GM18498 (cell line): Measurements from ENCODE around the gene HMG20B.

Experiments used
- ATAC-seq: cut with Tn5 transposase; IDR thresholded peaks from one replicate; pipeline ENCODE4 v1.9.1; 2021; ENCODE audit warnings: mild to moderate bottlenecking, moderate library complexity; ENCODE audit not compliant: unreplicated experiment

The HMG20B gene

GRCh38 chr19:3605361-3605760 lies 32.6 kb downstream of the HMG20B start:
- ATAC-seq = no peak

- no peak for ATAC-seq
Measured at GRCh38 chr19:3605770-3606169, 33.0 kb downstream of the HMG20B start.

DNA sequence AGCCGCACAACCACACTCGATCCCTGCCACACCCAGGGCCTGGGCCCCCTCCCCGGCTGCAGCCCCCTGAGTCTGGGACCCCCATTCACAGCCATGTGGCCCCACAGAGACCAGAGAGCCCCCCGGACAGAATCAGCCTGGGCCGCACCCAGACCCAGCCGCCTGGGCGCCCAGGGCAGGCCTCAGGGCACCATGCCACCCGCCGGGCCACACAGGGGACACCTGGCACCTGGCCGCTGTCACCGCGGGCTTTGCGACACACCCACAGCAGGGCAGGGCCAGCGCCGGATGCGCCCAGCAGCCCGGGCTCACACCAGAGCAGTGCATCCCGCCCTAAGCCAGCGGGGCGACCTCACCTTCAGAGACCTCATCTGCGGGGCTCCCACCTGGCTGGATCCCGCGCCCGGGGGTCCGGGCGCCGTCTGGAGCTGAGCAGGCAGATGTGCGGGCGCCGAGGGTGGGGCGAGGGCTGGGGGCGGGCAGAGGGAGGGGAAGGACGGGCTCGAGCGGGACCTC lies 33.5 kb downstream of the HMG20B start:
- ATAC-seq = no peak

GRCh38 chr19:3606690-3607289 lies 34.0 kb downstream of the HMG20B start, which contains the start of gene TBXA2R:
TSS of gene TBXA2R (minus strand) at chr19:3606875. CDS start at chr19:3600634, 6,241 bp downstream.
- no peak for ATAC-seq

DNA sequence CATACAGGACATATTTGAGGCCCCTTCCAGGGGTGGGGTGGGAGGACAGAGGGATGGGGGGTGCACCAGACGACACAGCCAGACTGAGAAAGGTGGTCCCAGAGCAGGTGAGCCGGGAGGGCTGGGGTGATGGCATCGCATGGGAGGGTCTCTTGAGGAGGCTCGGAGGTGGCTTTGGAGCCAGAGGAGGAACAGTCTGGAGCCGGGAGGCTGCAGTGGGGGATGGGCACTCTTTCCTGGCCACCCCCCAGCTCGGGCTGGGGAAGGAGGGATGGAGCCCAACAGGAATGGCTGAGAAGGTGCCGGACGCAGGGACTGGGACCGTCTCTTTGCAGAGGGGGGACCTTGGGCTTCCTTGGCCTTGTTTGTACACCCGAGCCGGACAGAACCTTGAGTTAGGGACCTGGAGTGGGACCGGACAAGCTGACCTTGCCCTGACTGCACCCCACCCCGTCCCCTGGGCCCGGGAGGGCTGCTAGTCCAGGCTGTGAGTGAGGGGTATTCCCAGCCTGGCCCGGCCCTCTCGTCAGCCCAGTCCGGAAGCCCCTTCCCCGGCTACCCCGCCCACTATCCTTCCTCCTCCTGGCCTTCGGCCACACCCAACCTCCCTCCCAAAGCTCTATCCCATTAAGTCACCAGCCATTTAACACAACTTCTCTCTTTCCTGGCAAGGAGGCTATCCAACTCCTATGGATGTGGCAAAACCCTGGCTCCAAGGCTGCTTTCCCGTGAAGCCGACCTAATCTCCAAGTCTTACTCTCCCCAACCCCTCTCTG lies 34.7 kb downstream of the HMG20B start:
- ATAC-seq = no peak

GRCh38 chr19:3608079-3608641 lies 35.4 kb downstream of the HMG20B start:
- no peak for ATAC-seq

- no peak for ATAC-seq
Measured at GRCh38 chr19:3608750-3609322, 36.1 kb downstream of the HMG20B start.

DNA sequence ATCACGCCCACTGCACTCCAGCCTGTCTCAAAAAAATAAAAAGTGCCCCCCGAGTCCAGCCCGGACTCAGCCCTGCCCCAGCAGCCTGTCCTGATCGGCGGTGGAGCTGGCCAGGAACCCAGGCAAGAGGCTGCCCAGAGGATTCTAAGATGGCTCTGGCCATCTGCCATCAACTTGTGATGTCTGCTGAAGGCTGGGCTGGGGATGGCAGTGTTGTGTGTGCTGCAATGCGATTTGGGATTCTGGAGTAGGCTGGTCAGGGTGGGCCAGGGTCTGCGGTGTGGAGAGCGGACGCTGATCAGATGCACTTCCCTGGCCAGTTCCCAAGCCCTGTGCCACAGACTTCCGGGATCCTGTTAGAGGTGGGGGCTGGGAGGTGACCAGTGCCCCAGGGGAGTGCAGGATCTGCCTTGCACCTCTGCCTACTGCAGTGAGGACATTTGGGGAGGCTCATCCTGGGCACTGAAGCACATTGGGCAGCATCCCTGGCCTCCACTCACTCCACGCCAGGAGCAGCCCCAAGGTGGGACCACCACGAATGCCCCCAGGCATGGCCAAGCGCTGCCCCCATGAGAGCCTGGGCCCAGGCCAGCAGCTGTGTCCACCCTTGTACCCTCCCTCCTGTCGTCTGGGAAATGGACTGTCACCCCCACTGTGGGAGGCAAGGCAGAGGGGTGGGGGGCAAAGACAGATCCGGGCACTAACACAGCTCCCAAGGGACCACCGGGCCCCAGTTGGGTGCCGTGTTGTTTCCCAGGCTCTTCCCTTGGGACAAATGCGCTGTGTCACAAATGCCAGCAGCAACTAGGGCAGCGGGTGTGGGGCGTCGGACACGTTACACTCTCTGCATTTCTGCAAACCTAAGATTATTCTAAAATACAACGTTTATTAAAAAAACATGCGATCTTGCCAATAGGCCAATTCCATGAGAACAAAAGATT lies 37.3 kb downstream of the HMG20B start:
- ATAC-seq = no peak

- no peak for ATAC-seq
Measured at GRCh38 chr19:3610745-3611717, 38.3 kb downstream of the HMG20B start.

DNA sequence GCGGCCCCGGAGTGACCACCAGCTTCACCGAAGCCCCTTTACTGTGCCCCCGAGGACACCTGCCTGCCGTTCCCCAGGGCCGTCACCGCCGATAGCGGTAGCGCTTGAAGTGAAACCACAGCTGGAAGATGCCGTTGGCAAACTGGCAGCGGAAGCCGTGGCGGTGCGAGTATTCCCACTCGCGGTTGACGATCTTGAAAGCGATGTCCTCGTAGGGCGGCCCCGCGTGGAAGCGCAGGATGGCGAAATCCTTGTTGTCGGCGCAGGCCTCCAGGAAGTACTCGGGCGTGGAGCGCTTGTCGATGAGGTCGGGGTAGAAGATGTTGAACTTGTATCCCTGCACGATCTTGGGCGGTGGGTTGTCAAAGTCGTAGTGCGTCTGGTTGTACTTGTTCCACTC lies 39.1 kb downstream of the HMG20B start:
- no peak for ATAC-seq

GRCh38 chr19:3612330-3612729 lies 39.6 kb downstream of the HMG20B start:
- ATAC-seq = no peak

DNA sequence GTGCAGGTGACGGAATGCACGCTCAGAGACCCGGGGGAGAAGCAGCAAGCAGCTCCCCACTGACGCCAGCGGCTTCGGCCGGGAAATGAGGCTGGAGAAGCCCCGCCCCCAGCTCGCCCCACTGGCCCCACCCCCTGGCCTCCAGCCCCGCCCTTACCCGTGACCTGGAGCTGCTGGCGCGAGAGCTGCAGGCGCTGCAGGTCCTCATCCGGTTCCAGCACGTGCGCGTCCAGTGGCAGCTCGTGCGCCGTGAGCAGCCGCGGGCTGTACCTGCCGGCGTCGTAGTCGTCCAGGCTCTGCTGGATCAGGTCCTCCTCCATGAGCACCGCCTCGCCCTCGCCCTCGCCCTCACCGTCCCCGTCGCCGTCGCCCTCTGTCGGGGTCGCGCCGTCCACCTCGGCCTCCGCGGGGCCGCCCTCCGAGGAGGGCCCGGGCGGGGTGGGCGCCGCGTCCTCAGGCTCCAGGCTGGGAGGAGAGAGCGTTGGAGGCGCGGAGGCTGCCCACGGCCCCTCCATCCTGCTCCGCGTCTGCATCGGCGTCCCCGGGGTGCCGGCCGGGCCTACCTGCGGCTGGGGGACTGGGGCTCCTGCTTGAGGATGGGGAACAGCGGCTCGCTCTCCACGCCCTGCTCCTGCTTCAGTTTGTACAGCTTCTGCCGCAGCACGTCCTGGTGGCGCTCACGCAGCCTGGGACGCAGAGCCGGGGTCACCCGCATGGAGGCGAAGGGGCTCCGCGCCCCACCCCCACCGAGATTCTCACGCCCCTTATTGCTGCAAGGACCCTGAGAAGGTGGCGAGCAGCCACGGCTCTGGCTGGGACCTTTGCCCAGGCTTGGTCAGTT lies 40.4 kb downstream of the HMG20B start:
- no peak for ATAC-seq

DNA sequence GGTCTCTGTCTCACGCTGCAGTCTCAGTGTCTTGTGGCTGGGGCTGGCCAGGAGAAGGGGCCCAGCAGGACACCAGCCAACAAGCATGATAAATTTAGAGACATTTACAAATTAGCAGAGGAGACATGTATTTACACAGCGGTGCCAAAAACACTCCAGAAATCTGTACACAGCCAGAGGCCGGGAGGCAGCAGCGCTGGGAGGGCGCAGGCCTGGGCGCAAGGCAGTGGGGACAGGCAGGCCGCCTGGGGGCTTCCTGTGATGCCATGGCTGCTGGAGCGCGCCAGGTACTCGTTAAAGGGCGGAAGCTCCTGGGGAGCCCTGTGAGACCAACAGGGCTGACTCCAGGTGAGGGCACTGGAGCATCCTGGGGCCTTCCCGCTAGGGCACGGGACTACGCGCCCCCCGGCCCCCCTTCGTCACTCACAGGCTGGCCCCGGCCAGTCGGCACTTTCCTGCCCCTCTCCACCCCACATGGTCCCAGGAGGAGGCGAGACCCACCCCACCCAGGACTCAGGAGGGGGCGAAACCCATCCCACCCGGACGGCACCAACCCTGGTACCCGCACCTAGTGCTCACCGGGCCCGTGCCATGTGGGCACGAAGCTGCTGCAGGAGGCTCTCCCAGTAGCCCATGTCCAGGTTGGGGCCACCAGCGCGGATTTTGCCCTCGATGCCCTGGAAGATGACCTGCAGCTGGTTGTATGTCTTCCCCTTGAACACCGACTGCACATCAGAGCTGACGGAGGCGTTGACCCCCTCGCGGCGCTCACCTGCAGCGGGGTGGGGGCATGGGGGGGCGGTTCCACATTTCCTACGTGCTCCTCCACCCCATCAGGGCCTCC lies 41.3 kb downstream of the HMG20B start:
- ATAC-seq = no peak

GRCh38 chr19:3614858-3615505 lies 42.2 kb downstream of the HMG20B start:
- ATAC-seq = no peak

DNA sequence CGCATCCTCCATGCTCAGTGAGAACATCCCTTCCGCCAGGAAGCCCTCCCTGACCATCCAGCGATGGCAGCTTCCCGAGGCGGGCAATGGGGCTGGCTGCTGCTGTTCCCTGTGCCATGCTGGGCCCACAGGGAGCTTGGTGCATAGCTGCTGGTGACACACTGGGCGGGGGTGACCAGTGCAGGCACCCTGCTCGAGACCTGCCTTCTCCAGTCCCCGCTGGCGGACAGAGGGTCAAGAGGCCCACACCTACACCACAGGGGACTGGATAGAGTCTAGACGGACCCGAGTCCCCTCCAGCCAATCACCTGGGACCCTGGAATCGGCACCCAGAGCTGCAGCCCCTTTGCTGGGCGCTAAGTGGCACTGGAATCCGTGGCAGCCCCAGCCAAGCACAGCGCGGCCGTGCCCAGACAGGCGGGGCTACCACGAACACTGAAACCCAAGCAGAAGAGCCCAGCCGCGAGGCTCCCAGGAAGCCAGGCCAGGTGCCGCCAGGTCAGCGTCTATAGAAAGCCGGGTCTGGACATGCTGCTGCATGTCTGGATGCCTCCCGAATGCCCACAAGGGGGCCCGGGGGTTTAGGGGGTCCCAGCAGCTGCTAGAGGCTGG lies 42.9 kb downstream of the HMG20B start:
- no peak for ATAC-seq

DNA sequence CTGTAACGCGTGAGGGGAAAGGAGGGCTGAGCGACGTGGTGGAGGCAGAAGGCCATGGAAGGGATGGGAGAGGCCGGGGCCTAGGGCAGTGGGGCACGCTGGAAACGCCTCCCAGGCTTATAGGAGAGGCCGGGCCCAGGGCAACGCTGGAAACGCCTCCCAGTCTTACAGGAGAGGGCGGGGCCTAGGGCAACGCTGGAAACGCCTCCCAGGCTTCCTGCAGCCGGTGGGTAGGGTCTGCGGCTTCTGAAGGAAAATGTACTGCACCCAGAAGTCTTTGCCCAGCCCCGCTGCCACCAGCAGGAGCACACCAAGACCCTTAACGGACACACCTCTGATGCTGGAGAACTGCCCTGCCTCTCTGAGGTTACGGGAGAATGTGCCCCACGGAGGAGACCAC lies 44.7 kb downstream of the HMG20B start:
- ATAC-seq = no peak
